Activated T-cell treated with anti-CD3 and anti-CD28 coated beads for 4 hours (primary cell): ENCODE measurements around the gene MAP4K4.

Experiments
- DNase-seq: peaks from one replicate; pipeline ENCODE4 v3.0.0-alpha.2; 2020

MAP4K4 gene

GRCh38 chr2:101844055-101844635, 146.6 kb downstream of the MAP4K4 start:
- DNase-seq = no peak

- DNase-seq = no peak
Measured at GRCh38 chr2:101846973-101847372, 149.5 kb downstream of the MAP4K4 start.

GRCh38 chr2:101847661-101848339, 150.3 kb downstream of the MAP4K4 start:
- DNase-seq = no peak

DNA sequence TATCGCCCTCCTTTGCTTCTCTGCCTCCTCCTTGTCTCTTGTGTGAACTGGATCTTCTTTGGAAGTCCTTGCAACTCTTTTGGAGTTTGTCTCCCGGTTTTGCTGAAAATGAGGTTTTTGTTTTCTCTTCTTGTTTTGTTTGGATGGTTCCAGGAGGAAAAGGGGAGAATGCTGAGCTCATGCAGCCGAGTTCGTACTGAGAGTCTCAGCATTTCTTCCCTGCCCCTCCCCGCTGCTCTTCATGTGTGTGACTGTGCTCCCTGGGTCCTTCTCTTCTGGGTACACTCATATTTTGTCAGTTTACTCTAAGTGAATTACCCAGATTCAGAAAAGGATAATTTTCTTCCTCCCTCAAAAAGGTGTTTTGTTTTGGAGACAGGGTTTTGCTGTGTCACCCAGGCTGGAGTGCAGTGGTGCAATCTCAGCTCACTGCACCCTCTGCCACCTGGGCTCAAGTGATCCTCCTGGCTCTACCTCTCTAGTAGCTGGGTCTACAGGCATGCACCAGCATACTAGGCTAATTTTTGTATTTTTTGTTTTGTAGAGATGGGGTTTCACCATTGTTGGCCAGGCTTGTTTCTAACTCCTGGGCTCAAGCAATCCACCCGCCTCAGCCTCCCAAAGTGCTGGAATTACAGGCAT, 151.4 kb downstream of the MAP4K4 start:
- DNase-seq = no peak

DNA sequence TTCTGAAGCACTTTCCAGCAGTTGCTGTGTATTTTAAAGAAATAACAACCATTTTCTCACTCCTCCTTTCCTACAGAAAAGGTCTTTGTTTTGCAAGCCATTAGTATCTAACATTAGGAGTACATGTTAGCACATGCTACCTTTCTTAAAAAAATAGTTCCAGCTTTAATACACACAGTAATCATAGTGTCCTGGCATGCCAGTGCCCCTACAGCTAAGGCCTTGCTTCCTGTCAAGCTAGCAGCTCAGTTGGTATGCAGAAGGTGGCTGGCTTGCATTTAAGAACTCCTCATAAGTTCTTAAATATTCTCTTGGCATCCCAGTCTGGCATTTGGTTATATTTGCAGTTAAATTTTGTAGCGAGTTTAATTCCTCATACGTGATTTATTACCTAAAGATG, 152.9 kb downstream of the MAP4K4 start:
- DNase-seq = no peak

DNA sequence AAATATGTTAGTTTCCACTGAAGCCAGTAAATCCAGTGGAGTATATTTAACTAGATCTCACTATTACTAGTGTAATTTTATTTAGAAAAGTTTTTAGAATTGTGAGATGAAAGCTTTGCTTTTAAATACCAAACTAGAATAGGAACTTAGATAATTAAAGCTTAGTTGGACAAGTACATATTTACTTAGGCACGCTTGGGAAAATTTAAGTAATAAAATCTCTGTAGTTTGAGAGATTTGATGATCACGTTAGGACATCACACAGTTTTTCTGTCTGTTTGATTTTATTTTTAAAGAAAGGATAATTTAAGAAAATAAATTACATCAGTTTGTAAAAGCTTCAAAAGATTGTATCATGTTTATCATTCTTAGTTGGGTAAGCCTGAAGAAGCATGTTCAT, 153.5 kb downstream of the MAP4K4 start:
- DNase-seq = no peak

DNA sequence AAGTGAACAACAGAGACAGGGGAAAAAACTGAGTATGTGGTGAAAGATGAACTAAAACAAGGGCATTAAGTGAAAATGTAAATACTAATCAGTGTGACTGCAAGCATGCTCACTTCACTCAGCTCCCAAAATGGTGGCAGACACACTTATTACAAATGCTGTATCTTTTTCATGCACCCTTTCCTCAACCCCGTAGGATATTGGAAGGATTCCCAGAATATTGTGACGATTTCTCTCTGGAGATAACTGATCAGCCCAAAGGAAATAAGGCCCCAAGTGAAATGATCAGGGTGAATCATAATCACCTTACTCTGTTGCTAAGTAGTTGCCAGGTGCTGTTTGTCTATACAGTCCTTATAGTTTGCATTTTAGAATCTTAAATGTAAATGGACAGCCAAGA, 155.3 kb downstream of the MAP4K4 start:
- DNase-seq = no peak

GRCh38 chr2:101854877-101855276, 157.4 kb downstream of the MAP4K4 start:
- no peak for DNase-seq

DNA sequence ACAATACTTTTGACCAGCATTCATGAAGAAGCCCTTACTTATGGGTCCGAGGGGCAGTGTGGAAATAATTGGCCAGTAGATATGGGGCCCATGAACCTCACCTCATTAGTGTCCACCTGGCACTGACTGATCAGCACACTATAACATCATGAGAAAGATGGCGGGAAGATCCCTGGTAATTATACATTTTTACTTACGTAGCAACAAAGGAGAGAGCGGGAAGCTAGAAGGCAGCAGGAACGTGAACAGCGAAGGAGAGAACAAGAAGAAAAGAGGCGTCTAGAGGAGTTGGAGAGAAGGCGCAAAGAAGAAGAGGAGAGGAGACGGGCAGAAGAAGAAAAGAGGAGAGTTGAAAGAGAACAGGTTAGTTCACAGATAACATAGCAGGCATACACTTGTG, 158.3 kb downstream of the MAP4K4 start:
- no peak for DNase-seq

DNA sequence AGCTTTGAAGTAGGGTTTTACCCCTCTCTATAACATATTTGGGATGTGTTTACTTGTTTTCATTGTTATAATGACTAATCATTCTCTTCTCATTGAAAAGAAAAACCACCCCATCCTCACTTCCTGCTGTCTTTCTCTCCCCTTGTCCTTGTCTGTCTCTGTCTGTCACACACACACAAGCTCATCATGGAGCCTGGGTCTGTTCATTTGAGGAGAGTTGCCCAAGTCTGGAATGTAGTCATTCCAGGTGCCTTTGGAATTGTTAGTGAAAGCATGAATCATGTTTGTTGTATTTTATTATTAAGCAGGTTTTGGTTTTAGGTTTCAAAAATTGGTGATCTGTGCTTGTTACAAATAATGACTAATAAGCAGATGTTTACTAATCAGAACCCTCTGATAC, 160.7 kb downstream of the MAP4K4 start:
- DNase-seq = no peak

GRCh38 chr2:101858910-101859309, 161.4 kb downstream of the MAP4K4 start:
- no peak for DNase-seq

- no peak for DNase-seq
Measured at GRCh38 chr2:101859604-101860003, 162.1 kb downstream of the MAP4K4 start.

GRCh38 chr2:101860157-101860556, 162.7 kb downstream of the MAP4K4 start:
- no peak for DNase-seq

- no peak for DNase-seq
Measured at GRCh38 chr2:101860782-101861181, 163.3 kb downstream of the MAP4K4 start.

DNA sequence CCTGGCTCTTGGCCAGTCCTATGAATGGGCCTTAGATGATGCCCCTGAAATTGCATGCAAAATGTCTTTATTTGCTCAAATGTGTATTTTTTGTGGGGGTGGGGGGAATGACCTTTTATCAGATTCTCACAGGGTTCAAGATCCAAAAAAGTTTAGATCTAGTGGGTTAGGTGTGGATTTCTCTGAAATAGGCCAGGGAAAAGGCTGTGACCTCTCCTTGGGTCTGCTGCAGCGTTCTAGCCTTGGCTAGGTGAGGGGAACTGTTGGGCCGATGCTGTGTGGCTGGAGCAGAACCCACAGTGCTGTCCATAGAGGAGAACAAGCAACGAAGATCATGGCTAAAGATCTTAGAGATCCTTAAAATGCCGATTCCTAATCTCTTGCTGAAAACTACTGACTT, 163.9 kb downstream of the MAP4K4 start:
- no peak for DNase-seq

DNA sequence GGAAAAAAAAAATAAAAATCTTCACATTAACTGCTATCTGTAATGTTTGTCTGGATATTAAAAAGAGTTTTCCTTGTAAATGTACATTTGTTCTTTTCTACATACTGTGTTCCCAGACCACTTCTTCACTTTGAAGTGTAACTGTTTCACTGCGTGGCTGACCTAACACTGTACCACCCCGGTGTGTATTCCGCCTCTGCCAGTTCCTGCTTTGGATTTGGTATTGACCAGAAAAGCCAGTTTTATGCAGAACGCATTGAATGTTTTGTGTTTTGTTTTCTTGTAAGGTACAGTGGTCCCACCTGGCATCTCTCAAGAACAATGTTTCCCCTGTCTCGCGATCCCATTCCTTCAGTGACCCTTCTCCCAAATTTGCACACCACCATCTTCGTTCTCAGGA, 166.0 kb downstream of the MAP4K4 start:
- no peak for DNase-seq

DNA sequence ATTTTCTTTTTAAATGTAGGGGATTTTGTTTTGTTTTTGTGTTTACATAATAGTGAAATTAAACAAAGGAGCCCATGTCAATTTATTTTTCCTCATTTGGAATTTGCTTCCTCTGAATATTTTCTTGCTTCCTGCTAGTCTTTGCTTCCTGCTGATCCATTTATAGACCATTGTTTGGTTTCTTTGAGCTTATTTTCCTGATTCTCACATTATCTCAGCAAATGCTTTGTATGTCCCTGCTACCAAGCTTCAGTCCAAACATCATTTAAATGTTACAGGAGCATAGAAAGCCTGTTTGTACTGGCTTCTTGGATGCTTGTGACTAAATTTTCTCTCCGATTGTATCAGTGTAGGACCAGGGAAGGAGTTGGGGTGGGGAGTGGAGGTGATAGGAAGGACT, 166.9 kb downstream of the MAP4K4 start:
- DNase-seq = no peak

DNA sequence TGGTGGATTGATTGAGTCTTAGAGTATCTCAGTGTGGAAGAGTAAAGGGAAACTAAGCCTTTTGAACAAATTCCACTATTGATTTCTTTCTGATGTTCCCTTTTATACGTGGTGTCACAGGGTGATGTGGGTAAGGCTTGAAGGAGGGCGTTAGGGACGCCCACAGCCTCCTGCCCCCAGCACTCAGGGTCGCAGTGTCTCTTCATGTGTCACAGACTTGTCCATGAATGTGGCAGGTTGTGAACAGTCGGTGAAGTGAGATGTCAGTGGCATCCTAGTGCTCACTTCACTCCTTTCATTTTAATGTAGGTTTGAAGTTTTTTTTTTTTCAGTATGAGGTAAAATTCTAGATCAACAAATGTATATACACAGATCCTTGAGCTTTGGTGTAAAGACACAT, 171.0 kb downstream of the MAP4K4 start:
- no peak for DNase-seq

- DNase-seq = no peak
Measured at GRCh38 chr2:101869527-101869926, 172.0 kb downstream of the MAP4K4 start.

GRCh38 chr2:101870444-101870843, 172.9 kb downstream of the MAP4K4 start:
- DNase-seq = no peak

DNA sequence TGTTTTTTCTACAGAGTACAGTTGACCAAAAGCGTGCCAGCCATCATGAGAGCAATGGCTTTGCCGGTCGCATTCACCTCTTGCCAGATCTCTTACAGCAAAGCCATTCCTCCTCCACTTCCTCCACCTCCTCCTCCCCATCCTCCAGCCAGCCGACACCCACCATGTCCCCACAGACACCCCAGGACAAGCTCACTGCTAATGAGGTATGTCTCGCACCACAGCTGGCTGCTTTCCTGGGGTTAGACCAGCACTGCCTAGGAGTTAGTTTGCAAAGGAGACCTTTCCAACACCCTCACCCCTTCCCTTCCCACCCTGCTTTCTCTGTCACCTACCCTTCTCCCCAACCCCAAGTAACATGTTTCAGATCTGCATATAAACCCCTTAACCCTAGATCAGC, 174.0 kb downstream of the MAP4K4 start:
- DNase-seq = no peak

GRCh38 chr2:101872480-101872879, 175.0 kb downstream of the MAP4K4 start:
- DNase-seq = no peak

- DNase-seq = no peak
Measured at GRCh38 chr2:101873543-101873942, 176.0 kb downstream of the MAP4K4 start.

DNA sequence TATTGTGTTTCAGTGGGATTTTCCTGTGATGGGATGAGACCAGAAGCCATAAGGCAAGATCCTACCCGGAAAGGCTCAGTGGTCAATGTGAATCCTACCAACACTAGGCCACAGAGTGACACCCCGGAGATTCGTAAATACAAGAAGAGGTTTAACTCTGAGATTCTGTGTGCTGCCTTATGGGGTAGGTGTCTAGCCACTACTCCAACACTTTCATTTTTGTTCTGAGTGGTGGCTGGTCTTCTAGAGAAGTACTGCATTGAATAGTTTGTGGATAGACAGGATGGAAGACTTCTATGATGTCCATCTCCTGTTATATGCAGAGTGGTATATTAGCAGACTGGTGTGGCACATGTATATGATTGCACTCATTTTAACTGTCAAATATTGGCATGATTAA, 176.6 kb downstream of the MAP4K4 start:
- no peak for DNase-seq

- no peak for DNase-seq
Measured at GRCh38 chr2:101879466-101879865, 182.0 kb downstream of the MAP4K4 start.
